GM06990 (cell line): Measurements from ENCODE around the gene RASSF3.

Source experiments
- DNase-seq: peaks from one replicate; pipeline ENCODE4 v3.0.0-alpha.2; 2011; ENCODE audit not compliant: insufficient read length; ENCODE audit errors: extremely low read depth
- H3K27me3 ChIP-seq: replicated peaks from 2 replicates; pipeline ENCODE4 v1.6.0; 2011; ENCODE audit warnings: low read length; ENCODE audit not compliant: control insufficient read depth, insufficient read depth
- H3K36me3 ChIP-seq: 2 replicates; pipeline ENCODE4 v1.5.1; 2011; ENCODE audit warnings: low read length; ENCODE audit not compliant: control insufficient read depth, insufficient read depth
- H3K4me3 ChIP-seq: replicated peaks from 2 replicates; pipeline ENCODE4 v1.5.1; 2011; ENCODE audit warnings: low read depth, mild to moderate bottlenecking, control low read depth, low read length
- TF ChIP-seq, protein P1 (sequence below): IDR thresholded peaks from 2 replicates; pipeline ENCODE4 v1.5.1; 2011; ENCODE audit warnings: low read length, control low read depth, mild to moderate bottlenecking, inconsistent platforms; ENCODE audit not compliant: insufficient read depth, poor library complexity, severe bottlenecking

RASSF3 gene

DNA sequence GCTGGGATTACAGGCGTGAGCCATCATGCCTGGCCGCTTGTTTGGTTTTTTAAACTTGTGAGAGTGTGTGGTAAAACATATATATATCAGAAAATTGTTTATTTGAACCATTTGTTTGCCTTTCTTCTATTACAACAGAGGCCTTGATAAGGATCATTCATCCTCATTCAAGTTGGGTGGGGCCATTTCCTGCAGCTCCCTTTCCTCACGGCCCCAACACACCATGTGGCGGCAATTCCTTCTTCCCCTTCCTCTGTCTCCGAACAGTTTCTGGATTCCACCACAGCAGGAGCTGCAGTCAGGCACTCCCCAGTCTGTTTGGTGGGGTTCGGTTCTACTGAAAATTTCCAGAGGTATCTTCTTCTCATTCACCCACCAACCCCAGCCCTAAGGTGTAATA lies 42.0 kb upstream of the RASSF3 start:
- H3K36me3 ChIP-seq: no peaks in the 10 kb centered on the region
- no peak for DNase-seq
- TF ChIP-seq, protein P1, sequence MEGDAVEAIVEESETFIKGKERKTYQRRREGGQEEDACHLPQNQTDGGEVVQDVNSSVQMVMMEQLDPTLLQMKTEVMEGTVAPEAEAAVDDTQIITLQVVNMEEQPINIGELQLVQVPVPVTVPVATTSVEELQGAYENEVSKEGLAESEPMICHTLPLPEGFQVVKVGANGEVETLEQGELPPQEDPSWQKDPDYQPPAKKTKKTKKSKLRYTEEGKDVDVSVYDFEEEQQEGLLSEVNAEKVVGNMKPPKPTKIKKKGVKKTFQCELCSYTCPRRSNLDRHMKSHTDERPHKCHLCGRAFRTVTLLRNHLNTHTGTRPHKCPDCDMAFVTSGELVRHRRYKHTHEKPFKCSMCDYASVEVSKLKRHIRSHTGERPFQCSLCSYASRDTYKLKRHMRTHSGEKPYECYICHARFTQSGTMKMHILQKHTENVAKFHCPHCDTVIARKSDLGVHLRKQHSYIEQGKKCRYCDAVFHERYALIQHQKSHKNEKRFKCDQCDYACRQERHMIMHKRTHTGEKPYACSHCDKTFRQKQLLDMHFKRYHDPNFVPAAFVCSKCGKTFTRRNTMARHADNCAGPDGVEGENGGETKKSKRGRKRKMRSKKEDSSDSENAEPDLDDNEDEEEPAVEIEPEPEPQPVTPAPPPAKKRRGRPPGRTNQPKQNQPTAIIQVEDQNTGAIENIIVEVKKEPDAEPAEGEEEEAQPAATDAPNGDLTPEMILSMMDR: no peak
- no peaks in the 10 kb centered on the region for H3K27me3 ChIP-seq
- no peak overlapping the region for H3K4me3 ChIP-seq

DNA sequence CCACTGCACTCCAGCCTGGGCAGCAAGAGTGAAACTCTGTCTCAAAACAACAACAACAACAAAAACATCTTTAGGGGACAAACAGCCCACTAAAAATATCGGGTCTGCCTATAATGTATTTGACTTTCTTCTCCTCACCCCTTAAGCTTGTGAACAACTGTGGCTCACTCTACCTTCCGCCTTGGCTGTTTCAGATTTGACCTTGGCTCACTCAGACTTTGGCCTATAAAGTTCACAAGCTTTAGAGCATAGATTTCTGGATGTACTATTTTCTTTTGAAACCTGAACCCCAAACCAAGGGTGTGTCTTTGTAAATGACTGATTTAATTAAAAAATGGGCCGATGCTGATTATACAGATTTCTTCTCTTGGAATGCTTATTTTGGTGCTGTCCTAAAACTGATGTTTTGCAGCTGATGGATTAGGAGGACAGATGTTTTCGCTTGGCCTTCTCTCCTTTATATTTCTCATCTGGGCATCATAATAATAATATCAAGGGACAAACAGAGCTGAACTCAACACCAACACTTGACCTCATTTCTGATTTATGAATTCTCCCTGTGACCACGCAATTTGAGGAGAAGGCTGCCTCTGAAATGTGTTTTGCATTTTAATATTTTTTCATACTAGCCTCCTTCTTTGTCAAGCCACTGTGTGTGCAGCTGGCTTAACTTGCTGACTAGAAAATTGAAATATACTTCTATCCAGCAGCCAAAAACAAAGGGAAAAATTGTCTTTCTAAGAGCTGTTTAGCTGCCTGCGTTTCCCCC lies 40.2 kb upstream of the RASSF3 start:
- TF ChIP-seq, protein P1: no peak
- Histone ChIP-seq H3K27me3 (no peaks in the 10 kb centered on the region), H3K36me3 (no peaks in the 10 kb centered on the region), H3K4me3 (no peak overlapping the region)
- DNase-seq: no peak

DNA sequence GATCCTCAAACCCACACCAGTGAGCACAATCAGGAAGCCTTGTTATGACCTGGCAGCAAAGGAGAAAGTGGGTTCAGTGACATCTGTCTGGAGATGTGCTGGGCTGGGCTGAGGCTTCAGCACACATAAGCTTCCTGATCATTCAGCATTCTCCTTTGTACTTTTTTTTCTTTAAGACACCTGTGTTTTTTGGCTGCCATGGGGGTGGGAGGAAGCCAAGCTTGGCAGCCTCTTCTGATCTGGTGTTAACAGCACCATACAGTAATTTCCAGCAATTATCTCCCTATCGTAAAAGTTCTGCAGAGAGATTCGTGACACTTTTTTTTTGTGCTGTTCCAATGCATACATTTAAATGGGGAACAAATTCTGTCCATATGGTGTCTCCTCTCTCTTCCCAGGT lies 38.9 kb upstream of the RASSF3 start:
- H3K36me3 ChIP-seq: no peaks in the 10 kb centered on the region
- no peak for DNase-seq
- TF ChIP-seq, protein P1: no peak
- no peak overlapping the region for H3K4me3 ChIP-seq
- no peaks in the 10 kb centered on the region for H3K27me3 ChIP-seq

DNA sequence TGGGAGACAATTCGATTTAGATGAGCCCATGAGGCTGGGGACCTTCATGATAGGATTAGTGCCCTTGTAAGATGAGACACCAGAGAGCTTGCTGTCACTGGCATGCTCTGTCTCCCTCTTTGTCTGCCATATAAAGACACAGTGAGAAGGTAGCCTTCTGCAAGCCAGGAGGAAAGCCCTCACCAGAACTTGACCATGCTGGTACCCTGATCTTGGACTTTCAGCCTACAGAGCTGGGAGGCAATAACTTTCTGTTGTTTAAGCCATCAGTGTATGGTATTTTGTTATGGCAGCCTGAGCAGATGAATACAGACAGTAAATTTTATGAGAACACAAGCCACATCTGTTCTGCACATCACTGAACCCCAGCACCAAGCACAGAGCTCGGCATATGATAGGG lies 38.1 kb upstream of the RASSF3 start:
- no peaks in the 10 kb centered on the region for H3K36me3 ChIP-seq
- DNase-seq: no peak
- no peaks in the 10 kb centered on the region for H3K27me3 ChIP-seq
- TF ChIP-seq, protein P1: no peak
- no peak overlapping the region for H3K4me3 ChIP-seq

DNA sequence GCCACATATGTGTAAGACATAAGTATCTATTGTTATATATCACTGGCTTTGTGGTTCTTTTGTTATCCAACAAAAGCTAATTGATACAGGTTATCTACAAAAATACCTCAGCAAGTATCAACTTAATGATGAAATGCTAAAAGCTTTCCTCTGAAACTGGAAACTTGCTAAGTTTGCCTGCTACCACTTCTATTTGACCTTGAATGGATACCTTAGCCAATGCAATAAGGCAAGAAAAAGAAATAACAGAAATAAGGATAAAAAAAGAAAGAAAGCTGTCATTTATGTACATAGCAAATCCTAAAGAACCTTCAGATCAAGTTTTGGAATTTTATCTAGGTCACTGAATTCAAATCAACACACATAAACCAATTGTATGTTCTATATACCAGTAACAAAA lies 35.5 kb upstream of the RASSF3 start:
- no peaks in the 10 kb centered on the region for H3K36me3 ChIP-seq
- TF ChIP-seq, protein P1: no peak
- no peak overlapping the region for H3K4me3 ChIP-seq
- no peak for DNase-seq
- no peaks in the 10 kb centered on the region for H3K27me3 ChIP-seq

DNA sequence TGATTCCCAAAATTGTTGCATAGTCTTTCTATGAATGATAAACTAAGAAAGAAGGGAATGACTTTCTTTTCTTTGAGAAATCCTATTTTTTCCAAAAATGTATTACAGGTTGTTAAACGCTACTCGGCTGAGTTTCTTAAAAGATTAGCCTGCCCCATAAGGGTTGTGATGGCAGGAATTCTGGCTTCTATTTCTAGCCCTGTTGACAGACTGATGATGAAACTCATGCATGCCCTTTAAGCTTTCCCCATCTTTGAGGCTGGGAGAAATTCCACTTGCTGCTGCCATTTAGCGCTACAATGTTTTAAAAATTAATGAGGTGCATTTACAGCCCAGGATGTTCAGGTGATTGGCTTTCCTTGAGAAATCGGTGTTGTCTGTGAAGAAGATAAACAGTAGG lies 33.2 kb upstream of the RASSF3 start:
- Histone ChIP-seq H3K4me3 (no peak overlapping the region), H3K27me3 (no peaks in the 10 kb centered on the region), H3K36me3 (no peaks in the 10 kb centered on the region)
- no peak for DNase-seq
- TF ChIP-seq, protein P1: no peak
